K562 (cell line): ENCODE measurements around the gene ABCC10. TPM values are rescaled to one million over a fixed set of nuclear protein-coding genes. Genes with fewer than 3 reads are reported as not detected.

Source experiments
- CSDE1 ChIP-seq, 2 experiments: fragments of 450-650 bp; IDR thresholded peaks; 2 replicates each; pipeline ENCODE4 v1.6.1; 2016; ENCODE audit warnings: mild to moderate bottlenecking in 1 of 2
- HIVEP1 ChIP-seq: fragments of 250-450 bp; sonication (Bioruptor Pico); IDR thresholded peaks from 2 replicates; pipeline ENCODE4 v1.4.0; 2020; ENCODE audit warnings: mild to moderate bottlenecking
- HMGN3 ChIP-seq: IDR thresholded peaks from 2 replicates; pipeline ENCODE4 v1.6.1; 2011; ENCODE audit warnings: borderline replicate concordance, low read depth, mild to moderate bottlenecking, mixed read lengths, low read length; ENCODE audit not compliant: insufficient read length; ENCODE audit errors: extremely low read depth
- TAF1 ChIP-seq: IDR thresholded peaks from 2 replicates; pipeline ENCODE4 v1.6.1; 2011; ENCODE audit warnings: mild to moderate bottlenecking, low read length, moderate library complexity; ENCODE audit not compliant: insufficient read depth, control insufficient read depth, severe bottlenecking; ENCODE audit errors: extremely low read depth
- TBP ChIP-seq: optimal IDR thresholded peaks from 2 replicates; pipeline ENCODE3; 2011; ENCODE audit warnings: low read depth, low read length, improper control_type of control experiment
- ZFX ChIP-seq: sonication (generic); formaldehyde crosslinking; IDR thresholded peaks from 2 replicates; pipeline ENCODE4 v1.8.0; 2022; ENCODE audit warnings: mild to moderate bottlenecking, missing genetic modification reagents, moderate library complexity
- ZNF224 ChIP-seq: sonication (generic); formaldehyde crosslinking; IDR thresholded peaks from 2 replicates; pipeline ENCODE4 v1.8.0; 2022; ENCODE audit warnings: mild to moderate bottlenecking, missing genetic modification reagents
- ZNF232 ChIP-seq: sonication (generic); formaldehyde crosslinking; IDR thresholded peaks from 2 replicates; pipeline ENCODE4 v1.8.0; 2022; ENCODE audit warnings: mild to moderate bottlenecking, missing genetic modification reagents
- ZNF239 ChIP-seq: fragments of 250-450 bp; sonication (Bioruptor Pico); IDR thresholded peaks from 2 replicates; pipeline ENCODE4 v1.4.0; 2020; ENCODE audit warnings: mild to moderate bottlenecking
- polyA plus RNA-seq, 8 experiments: library from polyadenylated mRNA; depleted of rRNA in 4 of 8; stranded (reverse) in 5 of 8; unstranded in 3 of 8; fragments of >200 nt; fragmentation: Nextera tagmentation in 2 of 8; fragmentation: Illumina TruSeq in 1 of 8; extraction: Ambion mirVana in 2 of 8; extraction: Trizol in 1 of 8; gene quantifications; 2 replicates each; pipeline versions ENCODE4 v1.2.1 to v1.2.3, GENCODE V29; 2011 to 2014; ENCODE audit warnings: inconsistent platforms in 1 of 8, missing spikeins in 1 of 8
- total RNA-seq, 7 experiments: library from RNA; depleted of rRNA in 6 of 7; stranded (reverse); fragments of >200 nt in 6 of 7; fragmentation: Illumina TruSeq in 2 of 7; extraction: Trizol in 2 of 7; gene quantifications; 2 replicates each; pipeline versions ENCODE4 v1.2.1 to v1.2.3, GENCODE V29; 2011 to 2021; ENCODE audit warnings: low replicate concordance in 1 of 7
- TF ChIP-seq, protein P1 (sequence below), 2 experiments: fragments of 450-650 bp in 1 of 2; sonication (generic) in 1 of 2; formaldehyde crosslinking in 1 of 2; IDR thresholded peaks in 1 of 2; conservative IDR thresholded peaks in 1 of 2; 2 replicates each; pipeline versions ENCODE4 v1.6.1 to v1.8.1; 2016 to 2023; ENCODE audit warnings: mild to moderate bottlenecking in 2 of 2, moderate library complexity in 2 of 2, inconsistent platforms in 1 of 2, missing genetic modification reagents in 1 of 2
- TF ChIP-seq, protein P2 (sequence below): fragments of 200-800 bp; sonication (Bioruptor generic); IDR thresholded peaks from 2 replicates; pipeline ENCODE4 v1.6.1; 2017; ENCODE audit warnings: missing genetic modification characterization, missing compliant biosample characterization
- TF ChIP-seq, protein P3 (sequence below): fragments of 250-450 bp; sonication (Bioruptor Pico); IDR thresholded peaks from 2 replicates; pipeline ENCODE4 v1.4.0; 2020
- TF ChIP-seq, protein P4 (sequence below): sonication (generic); formaldehyde crosslinking; IDR thresholded peaks from 2 replicates; pipeline ENCODE4 v1.8.0; 2022; ENCODE audit warnings: mild to moderate bottlenecking, missing genetic modification reagents
- TF ChIP-seq, protein P5 (sequence below): sonication (generic); formaldehyde crosslinking; IDR thresholded peaks from 2 replicates; pipeline ENCODE4 v1.5.0; 2020; ENCODE audit warnings: missing genetic modification reagents

Gene ABCC10
- total and polyA plus RNA-seq, 9 of the 15 experiments (the other 6 are each of a cell fraction or from before 2014, with no cell fraction given) = 2.4 to 29.1 (median 13.7) TPM

DNA sequence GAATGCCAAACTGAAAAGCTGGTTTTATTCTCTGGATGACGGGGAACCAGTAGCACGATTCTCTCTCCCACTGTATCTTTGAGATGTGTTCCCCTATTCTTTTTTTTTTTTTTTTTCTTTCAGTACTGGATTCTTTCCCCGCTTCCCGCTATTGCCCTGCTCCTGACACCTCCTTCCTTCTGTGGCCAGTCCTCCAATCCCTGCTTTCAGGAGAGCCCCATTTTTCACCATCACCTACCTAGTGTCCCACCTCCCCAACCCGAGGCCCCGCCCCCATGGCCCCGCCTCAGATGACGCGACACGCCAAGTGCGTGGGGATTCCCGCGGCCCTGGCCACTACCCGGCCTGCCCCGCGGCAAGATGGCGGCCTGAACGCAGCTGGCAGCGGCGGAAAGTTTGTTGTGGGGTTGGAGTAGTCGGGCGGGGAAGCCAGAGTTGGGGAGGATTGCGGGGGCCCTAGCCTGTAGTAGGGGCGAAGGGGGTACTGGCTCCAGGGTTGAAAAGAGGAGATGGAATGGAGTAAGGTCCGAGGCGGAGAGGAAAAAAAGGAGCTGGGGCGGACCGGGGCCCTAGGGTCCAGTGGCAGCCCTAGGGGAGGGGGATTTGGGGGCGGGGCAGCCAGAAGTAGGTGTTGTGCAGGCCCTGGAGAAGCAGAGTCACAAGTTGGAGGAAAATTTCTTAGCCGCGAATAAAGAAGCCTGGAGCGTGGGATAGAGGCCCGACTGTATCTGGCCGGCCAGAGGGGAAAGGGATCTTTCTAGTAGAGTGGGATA is 50.1 kb downstream of the ABCC10 start, which contains the start of gene TJAP1 (continued):
- TF ChIP-seq TAF1 = peak; percentile 100
- TF ChIP-seq, protein P1, sequence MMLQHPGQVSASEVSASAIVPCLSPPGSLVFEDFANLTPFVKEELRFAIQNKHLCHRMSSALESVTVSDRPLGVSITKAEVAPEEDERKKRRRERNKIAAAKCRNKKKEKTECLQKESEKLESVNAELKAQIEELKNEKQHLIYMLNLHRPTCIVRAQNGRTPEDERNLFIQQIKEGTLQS (IDR thresholded peaks at IDR 0.05) = peak; percentile 8; the same call in 1 of the 2 replicates
- TF ChIP-seq, protein P1 (CRISPR knock-in tag; conservative IDR thresholded peaks at IDR 0.05) = no peak
- TF ChIP-seq, protein P2, sequence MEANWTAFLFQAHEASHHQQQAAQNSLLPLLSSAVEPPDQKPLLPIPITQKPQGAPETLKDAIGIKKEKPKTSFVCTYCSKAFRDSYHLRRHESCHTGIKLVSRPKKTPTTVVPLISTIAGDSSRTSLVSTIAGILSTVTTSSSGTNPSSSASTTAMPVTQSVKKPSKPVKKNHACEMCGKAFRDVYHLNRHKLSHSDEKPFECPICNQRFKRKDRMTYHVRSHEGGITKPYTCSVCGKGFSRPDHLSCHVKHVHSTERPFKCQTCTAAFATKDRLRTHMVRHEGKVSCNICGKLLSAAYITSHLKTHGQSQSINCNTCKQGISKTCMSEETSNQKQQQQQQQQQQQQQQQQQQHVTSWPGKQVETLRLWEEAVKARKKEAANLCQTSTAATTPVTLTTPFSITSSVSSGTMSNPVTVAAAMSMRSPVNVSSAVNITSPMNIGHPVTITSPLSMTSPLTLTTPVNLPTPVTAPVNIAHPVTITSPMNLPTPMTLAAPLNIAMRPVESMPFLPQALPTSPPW (CRISPR knock-in tag) = peak; percentile 73
- no peak for TF ChIP-seq ZNF239 (CRISPR knock-in tag)
- TF ChIP-seq, protein P3, sequence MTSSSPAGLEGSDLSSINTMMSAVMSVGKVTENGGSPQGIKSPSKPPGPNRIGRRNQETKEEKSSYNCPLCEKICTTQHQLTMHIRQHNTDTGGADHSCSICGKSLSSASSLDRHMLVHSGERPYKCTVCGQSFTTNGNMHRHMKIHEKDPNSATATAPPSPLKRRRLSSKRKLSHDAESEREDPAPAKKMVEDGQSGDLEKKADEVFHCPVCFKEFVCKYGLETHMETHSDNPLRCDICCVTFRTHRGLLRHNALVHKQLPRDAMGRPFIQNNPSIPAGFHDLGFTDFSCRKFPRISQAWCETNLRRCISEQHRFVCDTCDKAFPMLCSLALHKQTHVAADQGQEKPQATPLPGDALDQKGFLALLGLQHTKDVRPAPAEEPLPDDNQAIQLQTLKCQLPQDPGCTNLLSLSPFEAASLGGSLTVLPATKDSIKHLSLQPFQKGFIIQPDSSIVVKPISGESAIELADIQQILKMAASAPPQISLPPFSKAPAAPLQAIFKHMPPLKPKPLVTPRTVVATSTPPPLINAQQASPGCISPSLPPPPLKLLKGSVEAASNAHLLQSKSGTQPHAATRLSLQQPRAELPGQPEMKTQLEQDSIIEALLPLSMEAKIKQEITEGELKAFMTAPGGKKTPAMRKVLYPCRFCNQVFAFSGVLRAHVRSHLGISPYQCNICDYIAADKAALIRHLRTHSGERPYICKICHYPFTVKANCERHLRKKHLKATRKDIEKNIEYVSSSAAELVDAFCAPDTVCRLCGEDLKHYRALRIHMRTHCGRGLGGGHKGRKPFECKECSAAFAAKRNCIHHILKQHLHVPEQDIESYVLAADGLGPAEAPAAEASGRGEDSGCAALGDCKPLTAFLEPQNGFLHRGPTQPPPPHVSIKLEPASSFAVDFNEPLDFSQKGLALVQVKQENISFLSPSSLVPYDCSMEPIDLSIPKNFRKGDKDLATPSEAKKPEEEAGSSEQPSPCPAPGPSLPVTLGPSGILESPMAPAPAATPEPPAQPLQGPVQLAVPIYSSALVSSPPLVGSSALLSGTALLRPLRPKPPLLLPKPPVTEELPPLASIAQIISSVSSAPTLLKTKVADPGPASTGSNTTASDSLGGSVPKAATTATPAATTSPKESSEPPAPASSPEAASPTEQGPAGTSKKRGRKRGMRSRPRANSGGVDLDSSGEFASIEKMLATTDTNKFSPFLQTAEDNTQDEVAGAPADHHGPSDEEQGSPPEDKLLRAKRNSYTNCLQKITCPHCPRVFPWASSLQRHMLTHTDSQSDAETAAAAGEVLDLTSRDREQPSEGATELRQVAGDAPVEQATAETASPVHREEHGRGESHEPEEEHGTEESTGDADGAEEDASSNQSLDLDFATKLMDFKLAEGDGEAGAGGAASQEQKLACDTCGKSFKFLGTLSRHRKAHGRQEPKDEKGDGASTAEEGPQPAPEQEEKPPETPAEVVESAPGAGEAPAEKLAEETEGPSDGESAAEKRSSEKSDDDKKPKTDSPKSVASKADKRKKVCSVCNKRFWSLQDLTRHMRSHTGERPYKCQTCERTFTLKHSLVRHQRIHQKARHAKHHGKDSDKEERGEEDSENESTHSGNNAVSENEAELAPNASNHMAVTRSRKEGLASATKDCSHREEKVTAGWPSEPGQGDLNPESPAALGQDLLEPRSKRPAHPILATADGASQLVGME = no peak
- TF ChIP-seq TBP = peak; percentile 94
- no peak for TF ChIP-seq ZNF224 (CRISPR knock-in tag)
- TF ChIP-seq, protein P4, sequence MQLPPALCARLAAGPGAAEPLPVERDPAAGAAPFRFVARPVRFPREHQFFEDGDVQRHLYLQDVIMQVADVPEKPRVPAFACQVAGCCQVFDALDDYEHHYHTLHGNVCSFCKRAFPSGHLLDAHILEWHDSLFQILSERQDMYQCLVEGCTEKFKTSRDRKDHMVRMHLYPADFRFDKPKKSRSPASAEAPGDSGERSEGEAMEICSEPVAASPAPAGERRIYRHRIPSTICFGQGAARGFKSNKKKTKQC = peak; percentile 36; the same call in 1 of the 2 replicates
- TF ChIP-seq, protein P5, sequence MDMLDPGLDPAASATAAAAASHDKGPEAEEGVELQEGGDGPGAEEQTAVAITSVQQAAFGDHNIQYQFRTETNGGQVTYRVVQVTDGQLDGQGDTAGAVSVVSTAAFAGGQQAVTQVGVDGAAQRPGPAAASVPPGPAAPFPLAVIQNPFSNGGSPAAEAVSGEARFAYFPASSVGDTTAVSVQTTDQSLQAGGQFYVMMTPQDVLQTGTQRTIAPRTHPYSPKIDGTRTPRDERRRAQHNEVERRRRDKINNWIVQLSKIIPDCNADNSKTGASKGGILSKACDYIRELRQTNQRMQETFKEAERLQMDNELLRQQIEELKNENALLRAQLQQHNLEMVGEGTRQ = 0 out of 2 replicates have a peak, but pooled peaks have one; percentile 2
- TF ChIP-seq HIVEP1 = peak; percentile 68; the same call in 1 of the 2 replicates
- TF ChIP-seq ZFX (CRISPR knock-in tag) = peak; percentile 93
- TF ChIP-seq HMGN3 = peak; percentile 81
- 0 out of 2 replicates have a peak, but pooled peaks have one; percentile 45 for TF ChIP-seq ZNF232 (CRISPR knock-in tag)
- peak in 1 of 2 experiments; percentile 79; a peak in 2 of 4 replicates for TF ChIP-seq CSDE1 (IDR thresholded peaks at IDR 0.05)
